ENCODE data around the gene MAP4K2. TPM values are rescaled to one million over a fixed set of nuclear protein-coding genes. Genes with fewer than 3 reads are reported as not detected.

The MAP4K2 gene
- polyA plus RNA-seq, 3 donors = 9.9 to 38.0 (median 12.6) TPM

DNA sequence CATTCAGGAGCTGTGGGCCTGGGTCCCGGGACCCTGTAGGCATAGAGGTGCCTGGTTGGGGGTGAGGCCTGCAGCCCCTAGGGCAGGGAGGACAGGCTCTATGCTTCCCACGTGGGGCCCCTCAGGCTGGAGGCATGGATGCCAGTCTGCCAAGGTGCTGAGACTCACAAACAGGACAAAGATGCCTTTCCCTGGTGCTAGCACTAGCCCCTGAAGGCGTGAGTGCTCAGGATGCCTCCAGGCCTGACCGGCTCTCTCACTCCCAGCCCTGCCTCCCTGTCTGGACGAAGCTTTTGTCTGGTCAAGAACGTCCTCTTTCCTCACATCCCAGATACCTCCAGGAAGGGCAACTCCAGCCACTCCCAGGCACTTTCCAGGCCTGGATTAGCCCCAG, 39.3 kb upstream of the MAP4K2 start:
- intact Hi-C loops (cut with micrococcal nuclease) = loop anchor here in 1 of 2 donors (10.0 kb wide), 2 partner anchors 58 to 172 kb away; partner anchors contain the start of gene ARL2
- Histone ChIP-seq H3K27ac (ENCODE audit: low read depth in 1 of 2, low read length in 2 of 2) (no peak overlapping the region), H4K20me1 (ENCODE audit: insufficient read depth, low read length) (no peaks in the 10 kb centered on the region), H3K9me3 (replicated peaks in 1 of 2; ENCODE audit: control insufficient read depth in 1 of 2, insufficient read depth in 1 of 2, low read length in 2 of 2) (no peaks in the 10 kb centered on the region), H3K4me2 (replicated peaks; ENCODE audit: extremely low read depth, low read length, poor library complexity, severe bottlenecking) (no peak overlapping the region), H3K79me2 (ENCODE audit: insufficient read depth, low read length) (no peaks in the 10 kb centered on the region), H3K27me3 (ENCODE audit: control insufficient read depth in 2 of 2, insufficient read depth in 2 of 2, low read length in 2 of 2) (peaks cover 0 to 10% of the 10 kb centered on the region in 2 donors), H3K4me1 (ENCODE audit: control insufficient read depth in 1 of 2, insufficient read depth in 2 of 2, low read length in 2 of 2) (peaks cover 13 to 22% of the 10 kb centered on the region in 2 donors), H3K9ac (ENCODE audit: insufficient read depth, low read length, poor library complexity, severe bottlenecking) (no peak overlapping the region), H3K36me3 (replicated peaks in 1 of 2; ENCODE audit: control insufficient read depth in 1 of 2, insufficient read depth in 2 of 2, low read length in 2 of 2) (no peaks in the 10 kb centered on the region), H3K4me3 (replicated peaks in 1 of 3; ENCODE audit: low read depth in 2 of 3, low read length in 3 of 3) (no peak overlapping the region), H2AFZ (ENCODE audit: insufficient read depth, low read depth, low read length, poor library complexity, severe bottlenecking) (no peak overlapping the region)
- peaks cover 17% of the 10 kb centered on the region for H3K4me1 Mint-ChIP-seq
- H3K36me3 Mint-ChIP-seq = peaks cover 0 to 2% of the 10 kb centered on the region in 2 donors
- TF ChIP-seq, protein P1, sequence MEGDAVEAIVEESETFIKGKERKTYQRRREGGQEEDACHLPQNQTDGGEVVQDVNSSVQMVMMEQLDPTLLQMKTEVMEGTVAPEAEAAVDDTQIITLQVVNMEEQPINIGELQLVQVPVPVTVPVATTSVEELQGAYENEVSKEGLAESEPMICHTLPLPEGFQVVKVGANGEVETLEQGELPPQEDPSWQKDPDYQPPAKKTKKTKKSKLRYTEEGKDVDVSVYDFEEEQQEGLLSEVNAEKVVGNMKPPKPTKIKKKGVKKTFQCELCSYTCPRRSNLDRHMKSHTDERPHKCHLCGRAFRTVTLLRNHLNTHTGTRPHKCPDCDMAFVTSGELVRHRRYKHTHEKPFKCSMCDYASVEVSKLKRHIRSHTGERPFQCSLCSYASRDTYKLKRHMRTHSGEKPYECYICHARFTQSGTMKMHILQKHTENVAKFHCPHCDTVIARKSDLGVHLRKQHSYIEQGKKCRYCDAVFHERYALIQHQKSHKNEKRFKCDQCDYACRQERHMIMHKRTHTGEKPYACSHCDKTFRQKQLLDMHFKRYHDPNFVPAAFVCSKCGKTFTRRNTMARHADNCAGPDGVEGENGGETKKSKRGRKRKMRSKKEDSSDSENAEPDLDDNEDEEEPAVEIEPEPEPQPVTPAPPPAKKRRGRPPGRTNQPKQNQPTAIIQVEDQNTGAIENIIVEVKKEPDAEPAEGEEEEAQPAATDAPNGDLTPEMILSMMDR (IDR thresholded peaks at IDR 0.05) = no peak
- H3K27ac Mint-ChIP-seq = peak overlapping the region in 1 of 7 donors; percentile 16
- DNase-seq = no peak
- H3K4me3 Mint-ChIP-seq = no peak overlapping the region
- 100% methylated on average over 3 of the region's 6 CpGs for WGBS (ENCODE audit: insufficient coverage)
- peaks cover 3 to 16% (median 15%) of the 10 kb centered on the region in 3 donors for H3K27me3 Mint-ChIP-seq (ENCODE audit: low read depth in 3 of 3)
- peaks cover 0 to 2% (median 0%) of the 10 kb centered on the region in 7 donors for H3K9me3 Mint-ChIP-seq

GRCh38 chr11:64841592-64842365, 38.8 kb upstream of the MAP4K2 start:
- DNase-seq = no peak
- H3K27me3 Mint-ChIP-seq (ENCODE audit: low read depth in 3 of 3) = peaks cover 4 to 18% (median 15%) of the 10 kb centered on the region in 3 donors
- Histone ChIP-seq H3K9me3 (replicated peaks in 1 of 2; ENCODE audit: control insufficient read depth in 1 of 2, insufficient read depth in 1 of 2, low read length in 2 of 2) (no peaks in the 10 kb centered on the region), H3K27ac (ENCODE audit: low read depth in 1 of 2, low read length in 2 of 2) (no peak overlapping the region), H3K27me3 (ENCODE audit: control insufficient read depth in 2 of 2, insufficient read depth in 2 of 2, low read length in 2 of 2) (peaks cover 0 to 10% of the 10 kb centered on the region in 2 donors), H4K20me1 (ENCODE audit: insufficient read depth, low read length) (no peaks in the 10 kb centered on the region), H3K4me2 (replicated peaks; ENCODE audit: extremely low read depth, low read length, poor library complexity, severe bottlenecking) (no peak overlapping the region), H3K9ac (ENCODE audit: insufficient read depth, low read length, poor library complexity, severe bottlenecking) (no peak overlapping the region), H3K4me3 (replicated peaks in 1 of 3; ENCODE audit: low read depth in 2 of 3, low read length in 3 of 3) (no peak overlapping the region), H2AFZ (ENCODE audit: insufficient read depth, low read depth, low read length, poor library complexity, severe bottlenecking) (no peak overlapping the region), H3K79me2 (ENCODE audit: insufficient read depth, low read length) (no peaks in the 10 kb centered on the region), H3K36me3 (replicated peaks in 1 of 2; ENCODE audit: control insufficient read depth in 1 of 2, insufficient read depth in 2 of 2, low read length in 2 of 2) (no peaks in the 10 kb centered on the region), H3K4me1 (ENCODE audit: control insufficient read depth in 1 of 2, insufficient read depth in 2 of 2, low read length in 2 of 2) (peaks cover 10 to 19% of the 10 kb centered on the region in 2 donors)
- TF ChIP-seq, protein P1 (IDR thresholded peaks at IDR 0.05) = no peak
- H3K36me3 Mint-ChIP-seq = peaks cover 0 to 2% of the 10 kb centered on the region in 2 donors
- intact Hi-C loops (cut with micrococcal nuclease) = loop anchor here in 1 of 2 donors (10.0 kb wide), 2 partner anchors 57 to 173 kb away; partner anchors contain the start of gene ARL2
- H3K4me3 Mint-ChIP-seq = no peak overlapping the region
- 98% methylated on average over 11 of the region's 15 CpGs for WGBS (ENCODE audit: insufficient coverage)
- peaks cover 0 to 2% (median 0%) of the 10 kb centered on the region in 7 donors for H3K9me3 Mint-ChIP-seq
- H3K27ac Mint-ChIP-seq = no peak overlapping the region
- peaks cover 14% of the 10 kb centered on the region for H3K4me1 Mint-ChIP-seq

Measured in CD14-positive monocyte (primary cell).